ENCODE data around the gene NEUROD2. TPM values are rescaled to one million over a fixed set of nuclear protein-coding genes. Genes with fewer than 3 reads are reported as not detected.

Gene NEUROD2
- total and polyA plus RNA-seq, 2 of the 8 experiments (the other 6 are each of a cell fraction or from before 2014, with no cell fraction given): not detected

- Histone ChIP-seq H4K20me1 (replicated peaks in 1 of 2; ENCODE audit: control insufficient read depth in 1 of 2, insufficient read depth in 2 of 2, low read length in 2 of 2) (no peaks in the 10 kb centered on the region), H3K4me2 (ENCODE audit: insufficient read depth in 1 of 2, low read depth in 2 of 2, low read length in 2 of 2) (peak overlapping the region; percentile 64 to 94), H3K18ac (ENCODE audit: extremely low read depth, low read length) (no peak overlapping the region; the same call in 1 of the 2 replicates), H3K56ac (replicated peaks; ENCODE audit: insufficient read length, low read depth, low read length) (no peak overlapping the region), H2BK12ac (ENCODE audit: low read depth, low read length) (no peak overlapping the region), H3K9me3 (ENCODE audit: insufficient read depth in 2 of 2, low read depth in 1 of 2, low read length in 1 of 2) (no peaks in the 10 kb centered on the region), H3K9ac (replicated peaks in 1 of 4; ENCODE audit: extremely low read depth in 1 of 4, low read depth in 3 of 4, low read length in 3 of 4) (no peak overlapping the region), H2AK5ac (ENCODE audit: low read depth, low read length) (no peak overlapping the region), H4K8ac (ENCODE audit: extremely low read depth, insufficient read depth, low read length) (0 out of 2 replicates have a peak overlapping the region, but pooled peaks have one; percentile 75), H3K23ac (ENCODE audit: insufficient read length) (no peak overlapping the region), H3K4me3 (ENCODE audit: extremely low read depth in 1 of 4, insufficient read depth in 2 of 4, low read depth in 3 of 4, low read length in 4 of 4) (peak overlapping the region; percentile 37 to 72 (median 47); a peak in 7 of 8 replicates), H3K4me1 (replicated peaks in 1 of 4; ENCODE audit: control insufficient read depth in 3 of 4, insufficient read depth in 4 of 4, low read length in 3 of 4) (peaks cover 0 to 7% (median 4%) of the 10 kb centered on the region in 4 experiments; a peak in 5 of 7 replicates), H3K36me3 (ENCODE audit: control insufficient read depth in 2 of 4, insufficient read depth in 4 of 4, low read length in 3 of 4) (no peaks in the 10 kb centered on the region), H2BK120ac (replicated peaks; ENCODE audit: low read depth, low read length) (no peak overlapping the region), H2BK5ac (ENCODE audit: low read depth, low read length) (no peak overlapping the region), H3K14ac (ENCODE audit: insufficient read length) (no peak overlapping the region), H4K5ac (ENCODE audit: insufficient read length, low read depth, low read length) (no peak overlapping the region), H4K91ac (replicated peaks; ENCODE audit: insufficient read length, low read length) (no peak overlapping the region), H3K79me1 (ENCODE audit: low read depth, low read length) (no peaks in the 10 kb centered on the region), H3K4ac (replicated peaks; ENCODE audit: insufficient read length, low read depth, low read length) (no peak overlapping the region), H2BK20ac (ENCODE audit: low read length) (no peak overlapping the region), H3K23me2 (ENCODE audit: low read depth, low read length) (peaks cover 10% of the 10 kb centered on the region; the same call in 1 of the 2 replicates), H2AFZ (ENCODE audit: low read length) (peak overlapping the region; percentile 40; the same call in 1 of the 2 replicates), H3K27ac (ENCODE audit: low read depth, low read length) (no peak overlapping the region), H3K79me2 (ENCODE audit: control insufficient read depth in 1 of 2, insufficient read depth in 2 of 2, low read length in 2 of 2) (no peaks in the 10 kb centered on the region), H2BK15ac (ENCODE audit: low read length) (no peak overlapping the region), H3K27me3 (replicated peaks in 1 of 4; ENCODE audit: control insufficient read depth in 3 of 4, extremely low read depth in 1 of 4, insufficient read depth in 3 of 4, low read length in 3 of 4) (peaks cover 27 to 66% (median 49%) of the 10 kb centered on the region in 4 experiments)
- ChIA-PET POLR2A (ENCODE audit: partially characterized antibody) (interaction anchor here (0.7 to 2.6 kb wide), 7 partner anchors 10 to 35 kb away, joined by 3 to 11 read pairs (median 4); partner anchors contain the start of gene NEUROD2), CTCF (ENCODE audit: partially characterized antibody) (interaction anchor here (1.1 to 49.2 kb wide), 8 partner anchors 13 to 102 kb away, joined by 3 to 1885 read pairs (median 117); partner anchors contain the start of genes ERBB2, NEUROD2, PGAP3 and PNMT)
- WGBS, 2 experiments (ENCODE audit: extremely low coverage in 1 of 2, insufficient coverage in 1 of 2, insufficient read length in 1 of 2, insufficient replicate concordance in 2 of 2, low coverage in 1 of 2, low lambda C conversion rate in 2 of 2, missing lambda C conversion rate in 1 of 2): 16% methylated on average over 5 of the region's 79 CpGs; no CpG with 5 or more reads in 1 of the 2 experiments
- no peak for FAIRE-seq
- peak in 1 of 2 experiments; percentile 74 for DNase-seq (ENCODE audit: low read depth in 1 of 2, low spot score in 2 of 2)
Measured at GRCh38 chr17:39617446-39618245, 9.9 kb upstream of the NEUROD2 start.
